Heart left ventricle (tissue), 16 donors: ENCODE results near the gene TAF1B. TPM values are rescaled to one million over a fixed set of nuclear protein-coding genes. Genes with fewer than 3 reads are reported as not detected.

Source experiments
- ATAC-seq, 4 donors: fragments of 200-7000 bp; cut with Tn5 transposase; one replicate each; pipeline ENCODE4 v1.9.1; 2020 to 2022; ENCODE audit warnings: moderate library complexity in 4 of 4, mild to moderate bottlenecking in 3 of 4, moderate number of reproducible peaks in 1 of 4
- DNase-seq, 5 donors: peaks; one replicate each; pipeline ENCODE4 v3.0.0-alpha.2; 2020
- H3K27ac ChIP-seq, 12 donors: fragments of 200-600 bp; sonication (generic) in 4 of 12; one replicate each; pipeline versions ENCODE4 v1.5.0 to v1.8.0; 2016 to 2022; ENCODE audit warnings: mild to moderate bottlenecking in 2 of 12
- H3K27me3 ChIP-seq, 9 donors: fragments of 200-600 bp; sonication (generic) in 2 of 9; one replicate each; pipeline versions ENCODE4 v1.5.1 to v1.8.0; 2016 to 2022; ENCODE audit warnings: mild to moderate bottlenecking in 3 of 9
- H3K36me3 ChIP-seq, 9 donors: fragments of 200-600 bp; sonication (generic) in 2 of 9; one replicate each; pipeline versions ENCODE4 v1.5.0 to v1.8.0; 2018 to 2022; ENCODE audit warnings: mild to moderate bottlenecking in 2 of 9
- H3K4me1 ChIP-seq, 12 donors: fragments of 200-600 bp; sonication (generic) in 4 of 12; one replicate each; pipeline versions ENCODE4 v1.5.0 to v1.8.0; 2016 to 2022; ENCODE audit warnings: mild to moderate bottlenecking in 3 of 12
- H3K4me3 ChIP-seq, 12 donors: fragments of 200-600 bp; sonication (generic) in 4 of 12; one replicate each; pipeline versions ENCODE4 v1.5.0 to v1.8.0; 2017 to 2022; ENCODE audit warnings: mild to moderate bottlenecking in 9 of 12, moderate library complexity in 4 of 12
- H3K9me3 ChIP-seq, 12 donors: fragments of 200-600 bp; sonication (generic) in 4 of 12; one replicate each; pipeline versions ENCODE4 v1.5.0 to v1.8.0; 2016 to 2022; ENCODE audit warnings: mild to moderate bottlenecking in 1 of 12
- POLR2A ChIP-seq, 2 donors: fragments of 450-650 bp; IDR thresholded peaks; one replicate each; pipeline ENCODE4 v1.6.1; 2017; ENCODE audit warnings: antibody characterized with exemption in 2 of 2, mild to moderate bottlenecking in 2 of 2, moderate library complexity in 2 of 2
- WGBS, 4 donors: extraction: QIAGEN DNeasy Blood & Tissue Kit in 2 of 4; methylation state at CpG; one replicate each; pipeline versions ENCODE4 v1.1.5 to v1.1.7; 2013 to 2018; 5-methylcytosine and 5-hydroxymethylcytosine counted together
- intact Hi-C, 10 donors: fragments of 100-400 bp; cut with DNase I; formaldehyde crosslinking; loops; one replicate each; pipeline versions ENCODE4 v1.11.1 to v1.14.2; 2022
- polyA plus RNA-seq, 2 donors: library from polyadenylated mRNA; stranded (reverse); fragments of 200-250 nt; gene quantifications; one replicate each; pipeline ENCODE4 v1.2.3, GENCODE V29; 2013
- total RNA-seq, 9 donors: library from RNA; depleted of rRNA in 2 of 9; stranded (reverse); fragments of >200 nt in 2 of 9; fragmentation: NEBNext Ultra II Directional in 3 of 9; extraction: Animal tissue kit (Norgen Biotek cat#: 25700) in 3 of 9; gene quantifications; one replicate each; pipeline versions ENCODE4 v1.1.0 to v1.2.4, GENCODE V29; 2016 to 2023
- TF ChIP-seq, protein P1 (sequence below), 12 donors: fragments of 200-600 bp; sonication (generic) in 4 of 12; IDR thresholded peaks; one replicate each; pipeline versions ENCODE4 v1.5.0 to v1.8.0; 2018 to 2022; ENCODE audit warnings: antibody characterized with exemption in 12 of 12, mild to moderate bottlenecking in 5 of 12
- donor health status: ischemic (EF 13 %, LVEDD 7.1; RV severe dilation, severe dysfunction).
- donor health status: healthy with polysubstance abuse.
- donor health status: DM: no; HTN: yes; CAD: no.
- donor health status: DM: no; HTN: no; CAD: no.
- donor health status: ischemic (EF 25% LVEDD 6.9; RV normal size, moderate dysfunction).
- donor health status: ischemic (EF 25% LVEDD 5.7; RV mildly dilated, moderate dysfunction).
- donor health status: healthy.
- donor health status: DM: yes; HTN: yes; CAD: no.
- donor health status: ischemic (EF 35%, LVEDD 5.7; RV mildly dilated, moderate dysfunction).
- donor health status: nonischemic (EF 11% LVEDD 7.7; RV severe dilation, severe dysfunction).
- donor health status: DM: yes; HTN: yes; CAD: no.
- donor health status: PGD.
- donor health status: ischemic (EF 29% LVEDD 5.4; RV normal size, mild dysfunction).
- donor health status: nonischemic (EF 23%, LVEDD 6.1; RV moderate dilation, normal function).

TAF1B gene
- total and polyA plus RNA-seq, 11 donors: 1.1 to 13.9 (median 4.7) TPM

- H3K4me1 ChIP-seq: peaks cover 0 to 2% (median 0%) of the 10 kb centered on the region in 12 donors
- intact Hi-C loops: no loop called here
- H3K36me3 ChIP-seq: no peaks in the 10 kb centered on the region
- no peak overlapping the region for H3K27ac ChIP-seq
- no peak overlapping the region for H3K4me3 ChIP-seq
- DNase-seq (no peak), ATAC-seq (no peak)
- TF ChIP-seq POLR2A (IDR thresholded peaks at IDR 0.05): no peak
- TF ChIP-seq, protein P1, sequence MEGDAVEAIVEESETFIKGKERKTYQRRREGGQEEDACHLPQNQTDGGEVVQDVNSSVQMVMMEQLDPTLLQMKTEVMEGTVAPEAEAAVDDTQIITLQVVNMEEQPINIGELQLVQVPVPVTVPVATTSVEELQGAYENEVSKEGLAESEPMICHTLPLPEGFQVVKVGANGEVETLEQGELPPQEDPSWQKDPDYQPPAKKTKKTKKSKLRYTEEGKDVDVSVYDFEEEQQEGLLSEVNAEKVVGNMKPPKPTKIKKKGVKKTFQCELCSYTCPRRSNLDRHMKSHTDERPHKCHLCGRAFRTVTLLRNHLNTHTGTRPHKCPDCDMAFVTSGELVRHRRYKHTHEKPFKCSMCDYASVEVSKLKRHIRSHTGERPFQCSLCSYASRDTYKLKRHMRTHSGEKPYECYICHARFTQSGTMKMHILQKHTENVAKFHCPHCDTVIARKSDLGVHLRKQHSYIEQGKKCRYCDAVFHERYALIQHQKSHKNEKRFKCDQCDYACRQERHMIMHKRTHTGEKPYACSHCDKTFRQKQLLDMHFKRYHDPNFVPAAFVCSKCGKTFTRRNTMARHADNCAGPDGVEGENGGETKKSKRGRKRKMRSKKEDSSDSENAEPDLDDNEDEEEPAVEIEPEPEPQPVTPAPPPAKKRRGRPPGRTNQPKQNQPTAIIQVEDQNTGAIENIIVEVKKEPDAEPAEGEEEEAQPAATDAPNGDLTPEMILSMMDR (IDR thresholded peaks at IDR 0.05): no peak
- peaks cover 0 to 20% (median 3%) of the 10 kb centered on the region in 9 donors for H3K27me3 ChIP-seq
- 67 to 73% (median 67%) methylated on average over 7 of the region's 7 CpGs for WGBS, 4 donors
- H3K9me3 ChIP-seq: no peaks in the 10 kb centered on the region
These were observed 102.3 kb downstream of the TAF1B start for GRCh38 chr2:9945596-9945995.

- intact Hi-C loops: no loop called here
- DNase-seq (no peak), ATAC-seq (no peak)
- TF ChIP-seq POLR2A (IDR thresholded peaks at IDR 0.05): no peak
- TF ChIP-seq, protein P1 (IDR thresholded peaks at IDR 0.05): no peak
- H3K9me3 ChIP-seq: no peaks in the 10 kb centered on the region
- H3K36me3 ChIP-seq: no peaks in the 10 kb centered on the region
- peaks cover 0 to 7% (median 0%) of the 10 kb centered on the region in 12 donors for H3K4me1 ChIP-seq
- peaks cover 0 to 20% (median 3%) of the 10 kb centered on the region in 9 donors for H3K27me3 ChIP-seq
- WGBS, 4 donors: 84 to 90% (median 89%) methylated on average over 7 of the region's 7 CpGs
- H3K4me3 ChIP-seq: no peak overlapping the region
- no peak overlapping the region for H3K27ac ChIP-seq
These were observed 102.8 kb downstream of the TAF1B start for GRCh38 chr2:9946076-9946475.

DNA sequence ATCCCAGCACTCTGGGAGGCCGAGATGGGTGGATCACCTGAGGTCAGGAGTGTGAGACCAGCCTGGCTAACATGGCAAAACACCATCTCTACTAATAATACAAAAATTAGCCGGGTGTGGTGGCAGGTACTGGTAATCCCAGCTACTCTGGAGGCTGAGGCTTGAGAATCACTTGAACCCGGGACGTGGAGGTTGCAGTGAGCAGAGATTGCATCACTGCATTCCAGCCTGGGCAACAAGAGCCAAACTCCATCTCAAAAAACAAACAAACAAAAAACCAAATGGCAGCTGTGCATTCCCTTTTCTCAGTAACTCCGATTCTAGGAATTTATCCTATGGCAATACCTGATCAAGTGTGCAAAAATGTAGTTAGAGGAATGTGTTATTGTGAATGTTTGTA, 103.5 kb downstream of the TAF1B start:
- Histone ChIP-seq H3K27ac (no peak overlapping the region), H3K27me3 (peaks cover 0 to 20% (median 3%) of the 10 kb centered on the region in 9 donors), H3K9me3 (no peaks in the 10 kb centered on the region), H3K4me1 (peaks cover 0 to 8% (median 0%) of the 10 kb centered on the region in 12 donors), H3K36me3 (no peaks in the 10 kb centered on the region), H3K4me3 (no peak overlapping the region)
- ATAC-seq: no peak
- 76 to 92% (median 81%) methylated on average over 5 of the region's 5 CpGs for WGBS, 4 donors
- DNase-seq: no peak
- no peak for TF ChIP-seq POLR2A (IDR thresholded peaks at IDR 0.05)
- TF ChIP-seq, protein P1 (IDR thresholded peaks at IDR 0.05): no peak
- intact Hi-C loops: no loop called here

- Histone ChIP-seq H3K27me3 (peaks cover 0 to 36% (median 3%) of the 10 kb centered on the region in 9 donors), H3K4me1 (peaks cover 0 to 15% (median 3%) of the 10 kb centered on the region in 12 donors), H3K9me3 (no peaks in the 10 kb centered on the region), H3K27ac (no peak overlapping the region), H3K4me3 (no peak overlapping the region), H3K36me3 (no peaks in the 10 kb centered on the region)
- no peak for DNase-seq
- 79 to 96% (median 92%) methylated on average over 5 to 6 of the region's 6 CpGs for WGBS, 4 donors
- intact Hi-C loops: no loop called here
- ATAC-seq: no peak
- no peak for TF ChIP-seq POLR2A (IDR thresholded peaks at IDR 0.05)
- TF ChIP-seq, protein P1 (IDR thresholded peaks at IDR 0.05): no peak
These were observed 105.4 kb downstream of the TAF1B start for GRCh38 chr2:9948721-9949120.
